T47D (cell line): Measurements from ENCODE around the gene CENPW.

Experiments used
- DNase-seq, 2 experiments: peaks; one replicate each; pipeline versions ENCODE4 v3.0.0 to v3.0.0-alpha.2; 2011 to 2012; ENCODE audit warnings: low read depth in 1 of 2, low spot score in 1 of 2
- JUND ChIP-seq: IDR thresholded peaks from 2 replicates; pipeline ENCODE4 v1.6.1; 2012; ENCODE audit warnings: low read depth
- in situ Hi-C: cut with HindIII; loops from 2 replicates; pipeline ENCODE4 v1.10.0; 2016; ENCODE audit warnings: low sequenced_read_pairs, low pct_unique_long_range_greater_than_20kb

Gene CENPW

DNA sequence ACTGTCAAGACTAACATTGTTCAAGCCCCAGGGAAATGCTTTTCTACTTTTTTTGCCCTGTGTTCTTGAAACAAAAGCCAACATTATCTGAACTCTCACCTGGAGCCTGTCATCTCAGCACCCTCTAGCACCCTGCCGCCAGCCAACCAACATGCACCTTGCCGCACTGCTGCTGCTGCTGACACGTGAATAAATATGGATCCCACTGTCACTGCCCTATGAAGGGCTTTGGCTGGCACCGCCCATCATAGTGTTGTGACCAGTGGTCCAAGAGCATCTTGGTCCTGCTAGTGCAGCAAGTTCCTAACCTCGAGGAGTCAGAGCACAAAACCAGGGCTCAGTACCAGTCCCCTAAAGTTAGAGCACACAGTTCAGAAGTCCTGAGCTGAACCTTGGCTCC is 41.6 kb downstream of the CENPW start:
- in situ Hi-C loops, result no loop called here
- no peak for TF ChIP-seq JUND
- DNase-seq, result no peak

DNA sequence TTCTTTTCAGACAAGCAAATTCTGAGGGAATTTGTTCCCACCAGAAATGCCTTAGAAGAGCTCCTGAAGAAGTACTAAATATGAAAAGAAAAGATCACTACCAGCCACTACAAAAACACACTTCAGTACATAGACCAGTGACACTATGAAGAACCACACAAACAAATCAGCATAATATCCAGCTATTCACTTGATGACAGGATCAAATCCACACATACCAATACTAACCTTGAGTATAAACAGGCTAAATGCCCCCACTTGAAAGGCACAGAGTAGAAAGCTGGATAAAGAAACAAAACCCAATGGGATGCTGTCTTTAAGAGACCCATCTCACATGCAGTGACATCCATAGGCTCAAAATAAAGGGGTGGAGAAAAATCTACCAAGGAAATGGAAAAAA is 43.3 kb downstream of the CENPW start:
- no peak for TF ChIP-seq JUND
- no peak for DNase-seq
- in situ Hi-C loops, result no loop called here

DNA sequence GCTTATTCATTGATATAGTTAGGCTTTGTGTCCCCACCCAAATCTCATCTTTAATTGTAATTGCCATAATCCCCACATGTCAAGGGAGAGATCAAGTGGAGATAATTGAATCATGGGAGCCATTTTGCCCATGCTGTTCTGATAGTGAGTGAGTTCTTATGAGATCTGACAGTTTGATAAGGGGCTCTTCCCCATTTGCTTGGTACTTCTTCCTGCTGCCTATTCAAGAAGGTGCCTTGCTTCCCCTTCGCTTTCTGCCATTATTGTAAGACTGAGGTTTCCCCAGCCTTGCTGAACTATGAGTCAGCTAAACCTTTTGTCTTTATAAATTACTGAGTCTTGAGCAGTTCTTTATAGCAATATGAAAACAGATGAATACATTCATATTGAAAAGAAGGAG is 45.6 kb downstream of the CENPW start:
- no peak for TF ChIP-seq JUND
- no peak for DNase-seq
- in situ Hi-C loops, result no loop called here

DNA sequence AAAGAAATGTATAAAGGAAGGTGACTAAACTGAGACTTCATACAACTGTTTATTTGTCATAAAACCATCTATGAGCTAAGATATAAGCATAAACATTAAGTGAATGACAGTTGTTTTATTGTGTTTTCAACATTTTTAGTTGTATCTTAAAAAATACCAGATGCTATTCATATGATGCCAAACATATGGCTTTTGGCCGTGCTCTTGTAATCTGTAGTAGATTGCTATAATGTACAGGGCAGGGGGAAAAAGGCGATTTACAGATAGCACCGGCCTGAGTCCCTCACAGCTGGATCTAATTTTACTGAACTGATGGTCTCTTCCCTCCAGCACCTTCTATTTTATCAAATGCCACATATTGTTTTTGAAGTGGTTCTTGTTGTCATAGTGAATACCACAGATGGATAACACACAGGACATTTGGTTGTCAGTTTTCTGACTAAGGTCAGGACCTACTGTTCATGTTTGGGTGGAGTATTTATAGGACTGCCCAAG is 48.2 kb downstream of the CENPW start:
- TF ChIP-seq JUND, result no peak
- in situ Hi-C loops, result no loop called here
- no peak for DNase-seq

DNA sequence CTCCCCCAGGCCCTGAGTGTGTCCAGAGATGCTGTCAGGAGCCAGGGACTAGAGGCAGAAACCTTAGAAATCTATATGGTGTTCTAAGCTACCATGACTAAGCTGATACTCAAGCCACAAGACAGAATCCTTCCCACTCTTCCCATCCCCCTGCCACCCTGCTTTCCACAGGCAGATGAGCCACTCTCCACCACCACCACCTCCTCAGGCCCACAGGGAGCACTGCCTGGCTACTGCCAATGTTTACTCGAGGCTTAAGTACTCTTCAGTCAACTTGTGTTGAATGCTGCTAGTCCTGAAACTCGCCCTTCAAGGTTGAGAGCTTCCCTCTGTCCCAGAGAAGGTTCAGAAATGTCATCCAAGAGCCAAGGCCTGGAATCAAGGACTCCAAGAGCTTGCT is 56.2 kb downstream of the CENPW start:
- in situ Hi-C loops, result no loop called here
- peak in 1 of 2 experiments; percentile 53 for DNase-seq
- TF ChIP-seq JUND, result no peak
